Kasumi-1 (cell line): ENCODE measurements around the gene KLF6.
"Not testable (repeated sequence)": the region's sequence is repeated elsewhere in the genome, so short reads cannot be mapped to it uniquely, and the experiment has no call there.

ENCODE experiments used
- DNase-seq, 2 experiments: peaks; one replicate each; lab custom pipeline; 2025; lab: John Stamatoyannopoulos, UW

Gene KLF6

GRCh38 chr10:3757250-3757637 lies 27.8 kb downstream of the KLF6 start:
- no peak for DNase-seq

- no peak for DNase-seq
Observed at GRCh38 chr10:3756360-3756740, 28.7 kb downstream of the KLF6 start.

GRCh38 chr10:3755440-3756359 lies 29.3 kb downstream of the KLF6 start:
- DNase-seq: no peak

GRCh38 chr10:3754727-3755439 lies 30.1 kb downstream of the KLF6 start:
- no peak for DNase-seq

GRCh38 chr10:3750854-3751253 lies 34.2 kb downstream of the KLF6 start:
- no peak for DNase-seq

- DNase-seq: no peak
Observed at GRCh38 chr10:3750006-3750816, 34.8 kb downstream of the KLF6 start.

GRCh38 chr10:3749600-3749999 lies 35.4 kb downstream of the KLF6 start:
- DNase-seq: peak; percentile 22 to 31

GRCh38 chr10:3749011-3749410 lies 36.0 kb downstream of the KLF6 start:
- no peak for DNase-seq

- DNase-seq: no peak
Observed at GRCh38 chr10:3748484-3748883, 36.5 kb downstream of the KLF6 start.

GRCh38 chr10:3747984-3748383 lies 37.0 kb downstream of the KLF6 start:
- DNase-seq: no peak

GRCh38 chr10:3747248-3747960 lies 37.6 kb downstream of the KLF6 start:
- DNase-seq: no peak

GRCh38 chr10:3746634-3747033 lies 38.4 kb downstream of the KLF6 start:
- DNase-seq: no peak

- DNase-seq: no peak
Observed at GRCh38 chr10:3745521-3745920, 39.5 kb downstream of the KLF6 start.

GRCh38 chr10:3741688-3742461 lies 43.1 kb downstream of the KLF6 start:
- no peak for DNase-seq

- DNase-seq: no peak
Observed at GRCh38 chr10:3740157-3740871, 44.7 kb downstream of the KLF6 start.

- no peak for DNase-seq
Observed at GRCh38 chr10:3738855-3739350, 46.1 kb downstream of the KLF6 start.

GRCh38 chr10:3737864-3738263 lies 47.1 kb downstream of the KLF6 start:
- DNase-seq: no peak

- no peak for DNase-seq
Observed at GRCh38 chr10:3735175-3735574, 49.8 kb downstream of the KLF6 start.

- DNase-seq: no peak
Observed at GRCh38 chr10:3734111-3734510, 50.9 kb downstream of the KLF6 start.

- DNase-seq: not testable (repeated sequence)
Observed at GRCh38 chr10:3732183-3732582, 52.8 kb downstream of the KLF6 start.
